DND-41 (cell line): ENCODE measurements around the gene EIF2B2.

Experiments
- ATAC-seq: fragments of 200-7000 bp; cut with Tn5 transposase; 3 replicates; pipeline ENCODE4 v1.9.1; 2021; ENCODE audit warnings: low read depth; ENCODE audit not compliant: insufficient read depth
- DNase-seq: peaks from one replicate; pipeline ENCODE4 v3.0.0-alpha.2; 2020
- H2AFZ ChIP-seq: 2 replicates; pipeline ENCODE4 v1.6.0; 2012; ENCODE audit warnings: low read depth, low read length
- H3K27ac ChIP-seq: 2 replicates; pipeline ENCODE4 v1.5.1; 2012; ENCODE audit warnings: low read length, inconsistent platforms
- H3K27me3 ChIP-seq: fragments of 200-600 bp; sonication (generic); 2 replicates; pipeline ENCODE4 v1.6.0; 2012; ENCODE audit warnings: low read length, mild to moderate bottlenecking, inconsistent platforms; ENCODE audit not compliant: insufficient read depth, poor library complexity
- H3K36me3 ChIP-seq: 2 replicates; pipeline ENCODE4 v1.5.1; 2012; ENCODE audit warnings: low read length, inconsistent platforms; ENCODE audit not compliant: insufficient read depth
- H3K4me1 ChIP-seq: 2 replicates; pipeline ENCODE4 v1.5.1; 2012; ENCODE audit warnings: mild to moderate bottlenecking, low read length; ENCODE audit not compliant: insufficient read depth
- H3K4me2 ChIP-seq: 2 replicates; pipeline ENCODE4 v1.6.0; 2012; ENCODE audit warnings: mild to moderate bottlenecking, moderate library complexity, low read length, inconsistent platforms; ENCODE audit not compliant: insufficient read depth
- H3K4me3 ChIP-seq, 2 experiments: fragments of 200-600 bp in 1 of 2; shearing (Covaris generic) in 1 of 2; 2 replicates each; pipeline ENCODE4 v1.5.1; 2012 to 2016; ENCODE audit warnings: inconsistent platforms in 2 of 2, low read length in 2 of 2, mild to moderate bottlenecking in 2 of 2, low read depth in 1 of 2, moderate library complexity in 1 of 2
- H3K79me2 ChIP-seq: 2 replicates; pipeline ENCODE4 v1.6.0; 2012; ENCODE audit warnings: low read length, inconsistent platforms; ENCODE audit not compliant: insufficient read depth
- H3K9ac ChIP-seq: 2 replicates; pipeline ENCODE4 v1.6.0; 2012; ENCODE audit warnings: low read depth, mild to moderate bottlenecking, inconsistent platforms, low read length, moderate library complexity
- H3K9me3 ChIP-seq: 2 replicates; pipeline ENCODE4 v1.5.1; 2012; ENCODE audit warnings: low read length, moderate library complexity, mild to moderate bottlenecking, inconsistent platforms; ENCODE audit not compliant: insufficient read depth, severe bottlenecking
- H4K20me1 ChIP-seq: 2 replicates; pipeline ENCODE4 v1.6.0; 2012; ENCODE audit warnings: low read length; ENCODE audit not compliant: insufficient read depth
- CTCF ChIP-seq: IDR thresholded peaks from 2 replicates; pipeline ENCODE4 v1.5.1; 2012; ENCODE audit warnings: borderline replicate concordance, low read length, moderate library complexity, mild to moderate bottlenecking; ENCODE audit not compliant: poor library complexity, severe bottlenecking; ENCODE audit errors: extremely low read depth
- EZH2 ChIP-seq: IDR thresholded peaks from 3 replicates; pipeline ENCODE4 v1.6.1; 2012; ENCODE audit warnings: borderline replicate concordance, low read depth, mild to moderate bottlenecking, moderate library complexity, low read length, inconsistent platforms; ENCODE audit not compliant: severe bottlenecking

Gene EIF2B2

GRCh38 chr14:75002392-75003249 lies at the start of gene EIF2B2:
Gene EIF2B2, plus strand, starts transcription at chr14:75002921. Its CDS starts 70 bp downstream, at chr14:75002991.
- H4K20me1 ChIP-seq: 0 out of 2 replicates have a peak, but pooled peaks cover 3% of the 10 kb centered on the region
- peak; percentile 96 for ATAC-seq

GRCh38 chr14:74953686-74954085 lies 49.0 kb upstream of the EIF2B2 start:
- Histone ChIP-seq H2AFZ (no peak overlapping the region), H3K27me3 (no peaks in the 10 kb centered on the region), H3K4me3 (no peak overlapping the region), H3K27ac (no peak overlapping the region), H3K36me3 (no peaks in the 10 kb centered on the region), H3K79me2 (no peaks in the 10 kb centered on the region), H4K20me1 (no peaks in the 10 kb centered on the region), H3K9me3 (no peaks in the 10 kb centered on the region), H3K4me1 (no peaks in the 10 kb centered on the region), H3K4me2 (no peak overlapping the region), H3K9ac (no peak overlapping the region)
- TF ChIP-seq CTCF (no peak), EZH2 (no peak)
- ATAC-seq: no peak
- DNase-seq: no peak

More at GRCh38 chr14:75002392-75003249, at the start of gene EIF2B2:
- TF ChIP-seq EZH2 (no peak), CTCF (peak; percentile 18)
- H3K36me3 ChIP-seq: peaks cover 42% of the 10 kb centered on the region
- peaks cover 30% of the 10 kb centered on the region for H3K4me1 ChIP-seq
- peaks cover 22% of the 10 kb centered on the region for H3K79me2 ChIP-seq
- peak within 1 kb of the TSS; percentile 95 for H3K4me2 ChIP-seq
- peak within 1 kb of the TSS; percentile 96 for H2AFZ ChIP-seq
- H3K9ac ChIP-seq: peak within 1 kb of the TSS; percentile 84
- H3K4me3 ChIP-seq: peak within 1 kb of the TSS; percentile 95 to 97; a peak in 3 of 4 replicates
- peak within 1 kb of the TSS; percentile 87 for H3K27ac ChIP-seq
- H3K9me3 ChIP-seq: no peaks in the 10 kb centered on the region
- no peaks in the 10 kb centered on the region for H3K27me3 ChIP-seq
- peak; percentile 99 for DNase-seq

- no peak for TF ChIP-seq CTCF
- no peak for TF ChIP-seq EZH2
- DNase-seq: no peak
- Histone ChIP-seq H3K9me3 (no peaks in the 10 kb centered on the region), H3K27me3 (no peaks in the 10 kb centered on the region), H2AFZ (no peak overlapping the region), H4K20me1 (no peaks in the 10 kb centered on the region), H3K36me3 (no peaks in the 10 kb centered on the region), H3K79me2 (no peaks in the 10 kb centered on the region), H3K4me1 (no peaks in the 10 kb centered on the region), H3K27ac (no peak overlapping the region), H3K4me3 (no peak overlapping the region), H3K9ac (no peak overlapping the region), H3K4me2 (no peak overlapping the region)
- no peak for ATAC-seq
These were observed 48.3 kb upstream of the EIF2B2 start for GRCh38 chr14:74954232-74954946.
